Neural progenitor cell (in vitro differentiated cells): ENCODE data around the gene LCAT. TPM values are rescaled to one million over a fixed set of nuclear protein-coding genes. Genes with fewer than 3 reads are reported as not detected.

Experiments
- DNase-seq: peaks from one replicate; pipeline ENCODE4 v3.0.0-alpha.2; 2016; ENCODE audit warnings: low spot score
- H2AFZ ChIP-seq: fragments of 200-600 bp; sonication (generic); replicated peaks from 2 replicates; pipeline ENCODE4 v1.6.1; 2016; ENCODE audit warnings: antibody characterized with exemption
- H3F3A ChIP-seq: fragments of 200-600 bp; sonication (generic); 2 replicates; pipeline ENCODE4 v1.6.1; 2016; ENCODE audit warnings: antibody characterized with exemption, low read depth
- H3K27ac ChIP-seq: fragments of 200-600 bp; sonication (generic); 2 replicates; pipeline ENCODE4 v1.5.1; 2016; ENCODE audit warnings: mild to moderate bottlenecking
- H3K27me3 ChIP-seq: fragments of 200-600 bp; sonication (generic); 2 replicates; pipeline ENCODE4 v1.6.1; 2016; ENCODE audit warnings: mild to moderate bottlenecking, moderate library complexity
- H3K36me3 ChIP-seq: fragments of 200-600 bp; sonication (generic); 2 replicates; pipeline ENCODE4 v1.5.1; 2016
- H3K4me1 ChIP-seq: fragments of 200-600 bp; sonication (generic); 2 replicates; pipeline ENCODE4 v1.6.1; 2016; ENCODE audit warnings: mixed run types
- H3K4me2 ChIP-seq: fragments of 200-600 bp; sonication (generic); 2 replicates; pipeline ENCODE4 v1.6.1; 2016
- H3K4me3 ChIP-seq: fragments of 200-600 bp; sonication (generic); 2 replicates; pipeline ENCODE4 v1.5.1; 2016
- H3K79me2 ChIP-seq: fragments of 200-600 bp; sonication (generic); 2 replicates; pipeline ENCODE4 v1.6.1; 2016; ENCODE audit warnings: low read depth
- H3K9ac ChIP-seq: fragments of 200-600 bp; sonication (generic); 2 replicates; pipeline ENCODE4 v1.6.1; 2016
- H3K9me3 ChIP-seq: fragments of 200-600 bp; sonication (generic); 2 replicates; pipeline ENCODE4 v1.5.1; 2016; ENCODE audit warnings: low read depth
- H4K20me1 ChIP-seq: fragments of 200-600 bp; sonication (generic); 2 replicates; pipeline ENCODE4 v1.6.1; 2016; ENCODE audit warnings: low read depth
- H3K27ac Mint-ChIP-seq: 3 replicates; pipeline ENCODE4 v1.8.0; 2021; ENCODE audit warnings: mixed read lengths
- H3K27me3 Mint-ChIP-seq: 2 replicates; pipeline ENCODE4 v1.8.0; 2022; ENCODE audit warnings: low read depth, mild to moderate bottlenecking, inconsistent platforms, moderate library complexity, mixed read lengths; ENCODE audit not compliant: insufficient read depth
- H3K36me3 Mint-ChIP-seq: 3 replicates; pipeline ENCODE4 v1.8.0; 2021; ENCODE audit warnings: mixed read lengths
- H3K4me1 Mint-ChIP-seq: 3 replicates; pipeline ENCODE4 v1.8.0; 2021; ENCODE audit warnings: mixed read lengths
- H3K4me3 Mint-ChIP-seq: 3 replicates; pipeline ENCODE4 v1.8.0; 2021; ENCODE audit warnings: mild to moderate bottlenecking, moderate library complexity, mixed read lengths
- H3K9me3 Mint-ChIP-seq: 3 replicates; pipeline ENCODE4 v1.8.0; 2020; ENCODE audit warnings: mixed read lengths
- CTCF ChIP-seq: fragments of 200-600 bp; sonication (generic); IDR thresholded peaks from 2 replicates; pipeline ENCODE4 v1.5.1; 2017; ENCODE audit warnings: antibody characterized with exemption, mild to moderate bottlenecking
- EZH2 ChIP-seq: fragments of 200-600 bp; sonication (generic); IDR thresholded peaks from 2 replicates; pipeline ENCODE4 v1.6.1; 2017; ENCODE audit warnings: antibody characterized with exemption, mild to moderate bottlenecking, moderate library complexity
- EZH2phosphoT487 ChIP-seq: fragments of 200-600 bp; sonication (generic); IDR thresholded peaks from 2 replicates; pipeline ENCODE4 v1.6.1; 2017; ENCODE audit warnings: antibody characterized with exemption
- total RNA-seq: library from RNA; depleted of rRNA; stranded (reverse); fragments of >200 nt; gene quantifications from 2 replicates; pipeline ENCODE4 v1.2.3, GENCODE V29; 2015; ENCODE audit warnings: low replicate concordance

LCAT gene
- total RNA-seq, 1 donor from 2014 or later, result 1.5 TPM

DNA sequence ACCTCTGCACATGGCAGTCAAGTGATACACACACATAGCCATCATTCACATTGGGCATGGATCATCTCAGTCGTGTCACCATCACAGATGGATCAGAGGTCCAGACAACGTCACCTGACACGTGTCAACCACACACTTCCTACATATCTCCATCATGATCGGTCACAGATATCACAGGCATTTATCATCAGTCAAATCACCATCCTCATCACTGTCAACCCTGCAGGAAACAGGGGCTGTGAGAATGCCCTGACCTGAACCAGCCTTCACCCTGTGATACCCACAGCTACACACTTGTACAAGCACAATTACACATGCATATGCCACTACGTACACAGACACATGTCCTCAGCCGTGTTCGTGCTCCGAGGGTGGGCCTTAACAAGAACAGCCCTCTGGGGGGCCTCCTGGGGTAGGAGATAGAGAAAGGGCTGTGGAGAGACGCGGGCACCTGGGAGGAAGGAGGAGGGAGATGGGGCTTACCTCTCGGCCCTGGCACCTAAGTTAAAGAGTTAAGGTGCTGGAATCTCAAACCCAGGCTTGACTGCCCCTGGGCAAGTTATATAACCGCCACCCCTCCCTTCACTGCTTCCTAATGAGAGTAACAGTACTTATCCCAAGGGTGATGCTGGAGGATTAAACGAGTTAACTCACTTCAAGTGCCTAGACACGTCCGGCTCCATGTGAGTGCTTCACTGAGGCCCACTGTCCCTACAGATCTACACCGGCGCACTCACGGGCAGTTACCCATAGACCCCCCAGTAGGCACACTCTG lies 23.4 kb upstream of the LCAT start:
- no peaks in the 10 kb centered on the region for H3K36me3 ChIP-seq
- Mint-ChIP-seq H3K4me1 (peaks cover 18% of the 10 kb centered on the region), H3K27me3 (peaks cover 17% of the 10 kb centered on the region), H3K4me3 (peak overlapping the region; percentile 89), H3K27ac (no peak overlapping the region), H3K36me3 (no peaks in the 10 kb centered on the region), H3K9me3 (no peaks in the 10 kb centered on the region)
- H3K4me1 ChIP-seq, result peaks cover 14% of the 10 kb centered on the region
- peak overlapping the region; percentile 86 for H3K4me2 ChIP-seq
- peaks cover 20% of the 10 kb centered on the region for H3K27me3 ChIP-seq
- H3K79me2 ChIP-seq, result no peaks in the 10 kb centered on the region
- no peak for DNase-seq
- no peaks in the 10 kb centered on the region for H3K9me3 ChIP-seq
- H3K4me3 ChIP-seq, result peak overlapping the region; percentile 55
- TF ChIP-seq EZH2phosphoT487 (no peak), EZH2 (no peak), CTCF (no peak)
- peaks cover 24% of the 10 kb centered on the region for H3F3A ChIP-seq
- H2AFZ ChIP-seq, result peak overlapping the region; percentile 67
- peak overlapping the region; percentile 16 for H3K9ac ChIP-seq
- no peak overlapping the region for H3K27ac ChIP-seq
- H4K20me1 ChIP-seq, result peaks cover 5% of the 10 kb centered on the region

- no peak for TF ChIP-seq EZH2
- no peak for TF ChIP-seq EZH2phosphoT487
- TF ChIP-seq CTCF, result no peak
- H3K9ac ChIP-seq, result no peak overlapping the region
- Mint-ChIP-seq H3K9me3 (no peaks in the 10 kb centered on the region), H3K4me1 (peaks cover 18% of the 10 kb centered on the region), H3K36me3 (no peaks in the 10 kb centered on the region), H3K27me3 (peaks cover 17% of the 10 kb centered on the region), H3K4me3 (peak overlapping the region; percentile 89), H3K27ac (no peak overlapping the region)
- no peak overlapping the region for H3K27ac ChIP-seq
- peak; percentile 31 for DNase-seq
- peaks cover 5% of the 10 kb centered on the region for H4K20me1 ChIP-seq
- peaks cover 14% of the 10 kb centered on the region for H3K4me1 ChIP-seq
- H2AFZ ChIP-seq, result no peak overlapping the region
- H3K4me3 ChIP-seq, result no peak overlapping the region
- peaks cover 20% of the 10 kb centered on the region for H3K27me3 ChIP-seq
- no peaks in the 10 kb centered on the region for H3K9me3 ChIP-seq
- no peaks in the 10 kb centered on the region for H3K79me2 ChIP-seq
- no peaks in the 10 kb centered on the region for H3K36me3 ChIP-seq
- H3F3A ChIP-seq, result peaks cover 24% of the 10 kb centered on the region
- peak overlapping the region; percentile 86 for H3K4me2 ChIP-seq
Measured at GRCh38 chr16:67966549-67967182, 22.7 kb upstream of the LCAT start.

- no peak overlapping the region for H2AFZ ChIP-seq
- DNase-seq, result no peak
- H3K4me2 ChIP-seq, result peak overlapping the region; percentile 86
- H3K9ac ChIP-seq, result no peak overlapping the region
- H3K36me3 Mint-ChIP-seq, result no peaks in the 10 kb centered on the region
- no peaks in the 10 kb centered on the region for H3K79me2 ChIP-seq
- peaks cover 18% of the 10 kb centered on the region for H3K4me1 Mint-ChIP-seq
- H3K4me1 ChIP-seq, result peaks cover 14% of the 10 kb centered on the region
- H3K27ac Mint-ChIP-seq, result no peak overlapping the region
- H3K27me3 Mint-ChIP-seq, result peaks cover 17% of the 10 kb centered on the region
- H3F3A ChIP-seq, result peaks cover 24% of the 10 kb centered on the region
- H3K9me3 Mint-ChIP-seq, result no peaks in the 10 kb centered on the region
- H3K9me3 ChIP-seq, result no peaks in the 10 kb centered on the region
- no peak overlapping the region for H3K4me3 Mint-ChIP-seq
- TF ChIP-seq CTCF (no peak), EZH2phosphoT487 (no peak), EZH2 (no peak)
- no peak overlapping the region for H3K4me3 ChIP-seq
- H3K36me3 ChIP-seq, result no peaks in the 10 kb centered on the region
- peaks cover 5% of the 10 kb centered on the region for H4K20me1 ChIP-seq
- no peak overlapping the region for H3K27ac ChIP-seq
- peaks cover 20% of the 10 kb centered on the region for H3K27me3 ChIP-seq
Measured at GRCh38 chr16:67965668-67966548, 22.0 kb upstream of the LCAT start.
